ENCODE data around the gene CTDP1.

The CTDP1 gene

GRCh38 chr18:79640064-79640672, 39.4 kb upstream of the CTDP1 start:
- DNase-seq (ENCODE audit: low spot score in 2 of 2) (no peak), ATAC-seq (no peak)
- Mint-ChIP-seq H3K9me3 (no peaks in the 10 kb centered on the region), H3K4me1 (no peaks in the 10 kb centered on the region), H3K4me3 (no peak overlapping the region), H3K36me3 (no peaks in the 10 kb centered on the region), H3K27ac (no peak overlapping the region)

GRCh38 chr18:79640875-79641274, 38.7 kb upstream of the CTDP1 start:
- no peak for DNase-seq (ENCODE audit: low spot score in 2 of 2)
- Mint-ChIP-seq H3K27ac (no peak overlapping the region), H3K4me1 (no peaks in the 10 kb centered on the region), H3K9me3 (no peaks in the 10 kb centered on the region), H3K36me3 (no peaks in the 10 kb centered on the region), H3K4me3 (no peak overlapping the region)
- no peak for ATAC-seq

- no peaks in the 10 kb centered on the region for H3K36me3 Mint-ChIP-seq
Observed at GRCh38 chr18:79641722-79642497, 37.7 kb upstream of the CTDP1 start.

GRCh38 chr18:79642626-79643025, 37.0 kb upstream of the CTDP1 start:
- ATAC-seq (no peak), DNase-seq (ENCODE audit: low spot score in 2 of 2) (no peak)
- Mint-ChIP-seq H3K27ac (no peak overlapping the region), H3K4me1 (no peaks in the 10 kb centered on the region), H3K4me3 (no peak overlapping the region), H3K9me3 (no peaks in the 10 kb centered on the region), H3K36me3 (no peaks in the 10 kb centered on the region)

More at GRCh38 chr18:79641722-79642497, 37.7 kb upstream of the CTDP1 start:
- Mint-ChIP-seq H3K4me3 (no peak overlapping the region), H3K9me3 (no peaks in the 10 kb centered on the region), H3K27ac (no peak overlapping the region), H3K4me1 (no peaks in the 10 kb centered on the region)
- no peak for DNase-seq (ENCODE audit: low spot score in 2 of 2)
- no peak for ATAC-seq

- Mint-ChIP-seq H3K4me3 (no peak overlapping the region), H3K9me3 (no peaks in the 10 kb centered on the region), H3K4me1 (no peaks in the 10 kb centered on the region), H3K27ac (no peak overlapping the region), H3K36me3 (no peaks in the 10 kb centered on the region)
- DNase-seq (ENCODE audit: low spot score in 2 of 2) (no peak), ATAC-seq (no peak)
Observed at GRCh38 chr18:79643054-79643984, 36.3 kb upstream of the CTDP1 start.

GRCh38 chr18:79644006-79644665, 35.5 kb upstream of the CTDP1 start:
- peak; percentile 85 for ATAC-seq
- Mint-ChIP-seq H3K4me3 (no peak overlapping the region), H3K4me1 (no peaks in the 10 kb centered on the region)

GRCh38 chr18:79644666-79645057, 34.9 kb upstream of the CTDP1 start:
- Mint-ChIP-seq H3K4me3 (no peak overlapping the region), H3K9me3 (no peaks in the 10 kb centered on the region), H3K36me3 (no peaks in the 10 kb centered on the region), H3K27ac (no peak overlapping the region), H3K4me1 (no peaks in the 10 kb centered on the region)
- ATAC-seq (no peak), DNase-seq (ENCODE audit: low spot score in 2 of 2) (no peak)

More at GRCh38 chr18:79644006-79644665, 35.5 kb upstream of the CTDP1 start:
- no peak overlapping the region for H3K27ac Mint-ChIP-seq
- no peaks in the 10 kb centered on the region for H3K36me3 Mint-ChIP-seq
- DNase-seq (ENCODE audit: low spot score in 2 of 2), result peak; percentile 66 to 80
- H3K9me3 Mint-ChIP-seq, result no peaks in the 10 kb centered on the region

GRCh38 chr18:79645291-79645983, 34.2 kb upstream of the CTDP1 start:
- Mint-ChIP-seq H3K36me3 (no peaks in the 10 kb centered on the region), H3K4me3 (no peak overlapping the region), H3K27ac (no peak overlapping the region), H3K9me3 (no peaks in the 10 kb centered on the region), H3K4me1 (no peaks in the 10 kb centered on the region)
- ATAC-seq (peak; percentile 66), DNase-seq (ENCODE audit: low spot score in 2 of 2) (no peak)

- Mint-ChIP-seq H3K27ac (no peak overlapping the region), H3K4me3 (no peak overlapping the region), H3K4me1 (no peaks in the 10 kb centered on the region), H3K9me3 (no peaks in the 10 kb centered on the region), H3K36me3 (no peaks in the 10 kb centered on the region)
- ATAC-seq (no peak), DNase-seq (ENCODE audit: low spot score in 2 of 2) (no peak)
Observed at GRCh38 chr18:79647307-79647706, 32.3 kb upstream of the CTDP1 start.

GRCh38 chr18:79650959-79651358, 28.6 kb upstream of the CTDP1 start:
- Mint-ChIP-seq H3K9me3 (no peaks in the 10 kb centered on the region), H3K4me3 (no peak overlapping the region), H3K4me1 (no peaks in the 10 kb centered on the region), H3K27ac (no peak overlapping the region), H3K36me3 (no peaks in the 10 kb centered on the region)
- DNase-seq (ENCODE audit: low spot score in 2 of 2) (no peak), ATAC-seq (no peak)

GRCh38 chr18:79657342-79657996, 22.1 kb upstream of the CTDP1 start:
- Mint-ChIP-seq H3K9me3 (no peaks in the 10 kb centered on the region), H3K27ac (no peak overlapping the region), H3K4me1 (no peaks in the 10 kb centered on the region), H3K36me3 (no peaks in the 10 kb centered on the region), H3K4me3 (no peak overlapping the region)
- ATAC-seq, result no peak
- DNase-seq (ENCODE audit: low spot score in 2 of 2), result no peak

- DNase-seq (ENCODE audit: low spot score in 2 of 2) (no peak), ATAC-seq (no peak)
- H3K4me1 Mint-ChIP-seq, result no peaks in the 10 kb centered on the region
- H3K36me3 Mint-ChIP-seq, result no peaks in the 10 kb centered on the region
- no peak overlapping the region for H3K4me3 Mint-ChIP-seq
- no peak overlapping the region for H3K27ac Mint-ChIP-seq
- no peaks in the 10 kb centered on the region for H3K9me3 Mint-ChIP-seq
Observed at GRCh38 chr18:79658366-79658765, 21.2 kb upstream of the CTDP1 start.

GRCh38 chr18:79659733-79660132, 19.9 kb upstream of the CTDP1 start:
- Mint-ChIP-seq H3K27ac (no peak overlapping the region), H3K9me3 (no peaks in the 10 kb centered on the region), H3K4me1 (no peaks in the 10 kb centered on the region), H3K4me3 (no peak overlapping the region), H3K36me3 (no peaks in the 10 kb centered on the region)
- DNase-seq (ENCODE audit: low spot score in 2 of 2) (no peak), ATAC-seq (no peak)

GRCh38 chr18:79662034-79662433, 17.6 kb upstream of the CTDP1 start:
- no peaks in the 10 kb centered on the region for H3K9me3 Mint-ChIP-seq
- H3K4me1 Mint-ChIP-seq, result no peaks in the 10 kb centered on the region
- H3K36me3 Mint-ChIP-seq, result no peaks in the 10 kb centered on the region
- no peak overlapping the region for H3K27ac Mint-ChIP-seq
- ATAC-seq (no peak), DNase-seq (ENCODE audit: low spot score in 2 of 2) (no peak)
- no peak overlapping the region for H3K4me3 Mint-ChIP-seq

Measured in stimulated activated effector memory CD8-positive, alpha-beta T cell treated with anti-CD3 and anti-CD28 coated beads, Interleukin-12 subunit alpha, Interleukin-12 subunit beta, amount 100 ng/mL, for 72 hours (primary cell).